Neural progenitor cell (in vitro differentiated cells): ENCODE data around the gene SF3A1. TPM values are rescaled to one million over a fixed set of nuclear protein-coding genes. Genes with fewer than 3 reads are reported as not detected.

Experiments used
- DNase-seq: peaks from one replicate; pipeline ENCODE4 v3.0.0-alpha.2; 2016; ENCODE audit warnings: low spot score
- H2AFZ ChIP-seq: fragments of 200-600 bp; sonication (generic); replicated peaks from 2 replicates; pipeline ENCODE4 v1.6.1; 2016; ENCODE audit warnings: antibody characterized with exemption
- H3F3A ChIP-seq: fragments of 200-600 bp; sonication (generic); 2 replicates; pipeline ENCODE4 v1.6.1; 2016; ENCODE audit warnings: antibody characterized with exemption, low read depth
- H3K27ac ChIP-seq: fragments of 200-600 bp; sonication (generic); 2 replicates; pipeline ENCODE4 v1.5.1; 2016; ENCODE audit warnings: mild to moderate bottlenecking
- H3K27me3 ChIP-seq: fragments of 200-600 bp; sonication (generic); 2 replicates; pipeline ENCODE4 v1.6.1; 2016; ENCODE audit warnings: mild to moderate bottlenecking, moderate library complexity
- H3K36me3 ChIP-seq: fragments of 200-600 bp; sonication (generic); 2 replicates; pipeline ENCODE4 v1.5.1; 2016
- H3K4me1 ChIP-seq: fragments of 200-600 bp; sonication (generic); 2 replicates; pipeline ENCODE4 v1.6.1; 2016; ENCODE audit warnings: mixed run types
- H3K4me2 ChIP-seq: fragments of 200-600 bp; sonication (generic); 2 replicates; pipeline ENCODE4 v1.6.1; 2016
- H3K4me3 ChIP-seq: fragments of 200-600 bp; sonication (generic); 2 replicates; pipeline ENCODE4 v1.5.1; 2016
- H3K79me2 ChIP-seq: fragments of 200-600 bp; sonication (generic); 2 replicates; pipeline ENCODE4 v1.6.1; 2016; ENCODE audit warnings: low read depth
- H3K9ac ChIP-seq: fragments of 200-600 bp; sonication (generic); 2 replicates; pipeline ENCODE4 v1.6.1; 2016
- H3K9me3 ChIP-seq: fragments of 200-600 bp; sonication (generic); 2 replicates; pipeline ENCODE4 v1.5.1; 2016; ENCODE audit warnings: low read depth
- H4K20me1 ChIP-seq: fragments of 200-600 bp; sonication (generic); 2 replicates; pipeline ENCODE4 v1.6.1; 2016; ENCODE audit warnings: low read depth
- H3K27ac Mint-ChIP-seq: 3 replicates; pipeline ENCODE4 v1.8.0; 2021; ENCODE audit warnings: mixed read lengths
- H3K27me3 Mint-ChIP-seq: 2 replicates; pipeline ENCODE4 v1.8.0; 2022; ENCODE audit warnings: low read depth, mild to moderate bottlenecking, inconsistent platforms, moderate library complexity, mixed read lengths; ENCODE audit not compliant: insufficient read depth
- H3K36me3 Mint-ChIP-seq: 3 replicates; pipeline ENCODE4 v1.8.0; 2021; ENCODE audit warnings: mixed read lengths
- H3K4me1 Mint-ChIP-seq: 3 replicates; pipeline ENCODE4 v1.8.0; 2021; ENCODE audit warnings: mixed read lengths
- H3K4me3 Mint-ChIP-seq: 3 replicates; pipeline ENCODE4 v1.8.0; 2021; ENCODE audit warnings: mild to moderate bottlenecking, moderate library complexity, mixed read lengths
- H3K9me3 Mint-ChIP-seq: 3 replicates; pipeline ENCODE4 v1.8.0; 2020; ENCODE audit warnings: mixed read lengths
- CTCF ChIP-seq: fragments of 200-600 bp; sonication (generic); IDR thresholded peaks from 2 replicates; pipeline ENCODE4 v1.5.1; 2017; ENCODE audit warnings: antibody characterized with exemption, mild to moderate bottlenecking
- EZH2 ChIP-seq: fragments of 200-600 bp; sonication (generic); IDR thresholded peaks from 2 replicates; pipeline ENCODE4 v1.6.1; 2017; ENCODE audit warnings: antibody characterized with exemption, mild to moderate bottlenecking, moderate library complexity
- EZH2phosphoT487 ChIP-seq: fragments of 200-600 bp; sonication (generic); IDR thresholded peaks from 2 replicates; pipeline ENCODE4 v1.6.1; 2017; ENCODE audit warnings: antibody characterized with exemption
- total RNA-seq: library from RNA; depleted of rRNA; stranded (reverse); fragments of >200 nt; gene quantifications from 2 replicates; pipeline ENCODE4 v1.2.3, GENCODE V29; 2015; ENCODE audit warnings: low replicate concordance

SF3A1 gene
- total RNA-seq, 1 donor from 2014 or later = 29.2 TPM

- no peak for DNase-seq
- Histone ChIP-seq H3K36me3 (no peaks in the 10 kb centered on the region), H3K9ac (no peak overlapping the region), H3K4me2 (no peak overlapping the region), H3K4me1 (peaks cover 7% of the 10 kb centered on the region), H3K4me3 (no peak overlapping the region), H3F3A (peaks cover 19% of the 10 kb centered on the region), H3K27me3 (no peaks in the 10 kb centered on the region), H4K20me1 (no peaks in the 10 kb centered on the region), H3K9me3 (no peaks in the 10 kb centered on the region), H3K27ac (no peak overlapping the region), H3K79me2 (no peaks in the 10 kb centered on the region), H2AFZ (no peak overlapping the region)
- no peak overlapping the region for H3K4me3 Mint-ChIP-seq
- peaks cover 4% of the 10 kb centered on the region for H3K27me3 Mint-ChIP-seq
- peaks cover 5% of the 10 kb centered on the region for H3K4me1 Mint-ChIP-seq
- no peaks in the 10 kb centered on the region for H3K36me3 Mint-ChIP-seq
- no peak for TF ChIP-seq EZH2
- no peak for TF ChIP-seq EZH2phosphoT487
- no peak for TF ChIP-seq CTCF
- H3K9me3 Mint-ChIP-seq = no peaks in the 10 kb centered on the region
- H3K27ac Mint-ChIP-seq = no peak overlapping the region
These were observed 72.5 kb downstream of the SF3A1 start for GRCh38 chr22:30284172-30284571.

DNA sequence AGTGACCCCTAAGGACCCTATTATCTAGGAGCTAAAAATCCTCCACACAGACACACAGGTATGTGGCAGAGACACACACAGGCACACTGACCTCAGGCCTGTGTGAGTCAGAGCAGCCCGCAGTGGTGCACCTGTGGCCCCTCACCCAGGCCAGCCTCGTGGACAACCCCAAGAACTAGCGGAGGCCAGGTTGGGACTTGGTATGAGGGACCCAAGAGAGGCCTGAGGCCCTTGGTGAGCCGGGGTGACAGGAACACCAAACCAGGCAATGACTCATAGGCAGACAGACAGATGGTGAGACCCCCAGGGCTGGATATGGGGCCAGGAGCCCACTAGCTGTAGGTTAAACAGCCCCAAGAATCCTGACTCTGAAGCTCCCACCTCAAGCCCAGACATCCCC lies 73.4 kb downstream of the SF3A1 start:
- Mint-ChIP-seq H3K27ac (no peak overlapping the region), H3K36me3 (no peaks in the 10 kb centered on the region), H3K27me3 (peaks cover 2% of the 10 kb centered on the region), H3K4me1 (peaks cover 7% of the 10 kb centered on the region), H3K4me3 (no peak overlapping the region), H3K9me3 (no peaks in the 10 kb centered on the region)
- Histone ChIP-seq H3K27ac (no peak overlapping the region), H3K36me3 (no peaks in the 10 kb centered on the region), H3K79me2 (no peaks in the 10 kb centered on the region), H3K9me3 (no peaks in the 10 kb centered on the region), H2AFZ (no peak overlapping the region), H3K27me3 (no peaks in the 10 kb centered on the region), H4K20me1 (no peaks in the 10 kb centered on the region), H3F3A (peaks cover 10% of the 10 kb centered on the region), H3K4me3 (no peak overlapping the region), H3K9ac (no peak overlapping the region), H3K4me2 (no peak overlapping the region), H3K4me1 (peaks cover 3% of the 10 kb centered on the region)
- TF ChIP-seq EZH2 = no peak
- TF ChIP-seq EZH2phosphoT487 = no peak
- TF ChIP-seq CTCF = no peak
- DNase-seq = no peak

DNA sequence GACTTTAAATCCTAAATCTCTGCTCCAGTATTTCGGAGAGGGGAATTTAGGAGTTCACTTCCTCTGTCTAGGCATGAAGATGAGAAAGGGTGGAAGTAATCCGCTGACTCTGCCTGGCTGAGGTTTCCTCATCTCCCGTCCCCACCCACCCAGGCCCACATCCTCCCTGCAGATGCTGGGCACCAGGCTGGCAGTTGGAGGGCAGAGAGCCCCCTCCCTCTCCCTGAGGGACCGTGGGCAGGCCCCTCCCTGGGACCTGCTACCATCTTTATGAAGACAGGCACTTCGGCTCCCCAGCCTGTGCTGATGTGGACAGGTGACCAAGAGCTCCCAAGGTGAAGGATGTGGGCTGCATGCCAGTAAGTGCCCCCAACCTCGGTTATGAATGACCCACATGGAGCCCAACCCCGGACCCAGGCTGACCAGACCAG lies 74.1 kb downstream of the SF3A1 start:
- H3K79me2 ChIP-seq = no peaks in the 10 kb centered on the region
- TF ChIP-seq CTCF (no peak), EZH2 (no peak), EZH2phosphoT487 (no peak)
- no peaks in the 10 kb centered on the region for H3K27me3 Mint-ChIP-seq
- peaks cover 3% of the 10 kb centered on the region for H3F3A ChIP-seq
- H3K27ac ChIP-seq = no peak overlapping the region
- peaks cover 11% of the 10 kb centered on the region for H3K4me1 Mint-ChIP-seq
- peaks cover 5% of the 10 kb centered on the region for H3K4me1 ChIP-seq
- H3K4me2 ChIP-seq = no peak overlapping the region
- no peaks in the 10 kb centered on the region for H3K9me3 ChIP-seq
- H3K9ac ChIP-seq = no peak overlapping the region
- no peak overlapping the region for H2AFZ ChIP-seq
- no peaks in the 10 kb centered on the region for H3K27me3 ChIP-seq
- no peaks in the 10 kb centered on the region for H3K36me3 ChIP-seq
- no peaks in the 10 kb centered on the region for H3K9me3 Mint-ChIP-seq
- no peak for DNase-seq
- H3K4me3 Mint-ChIP-seq = no peak overlapping the region
- no peak overlapping the region for H3K27ac Mint-ChIP-seq
- no peaks in the 10 kb centered on the region for H4K20me1 ChIP-seq
- no peak overlapping the region for H3K4me3 ChIP-seq
- H3K36me3 Mint-ChIP-seq = no peaks in the 10 kb centered on the region

Other genes starting within 250 kb of the SF3A1 start
- 0.21 and 0.50 TPM in 2 replicates for gene LIF, start 110.1 kb downstream of the SF3A1 start, total RNA-seq
- gene OSM, start 90.0 kb downstream of the SF3A1 start, total RNA-seq = not detected in 2 replicates
- gene CASTOR1, start 67.4 kb downstream of the SF3A1 start, total RNA-seq = 6.2 and 23.1 TPM in 2 replicates
- gene TBC1D10A, start 30.0 kb downstream of the SF3A1 start, total RNA-seq = 6.2 and 10.2 TPM in 2 replicates
- gene CCDC157, start 113 bp upstream of the SF3A1 start, total RNA-seq = 3.7 and 11.1 TPM in 2 replicates
- 11.9 and 38.5 TPM in 2 replicates for gene RNF215, start 30.5 kb upstream of the SF3A1 start, total RNA-seq
- gene SEC14L2, start 40.1 kb upstream of the SF3A1 start, total RNA-seq = 4.9 and 5.7 TPM in 2 replicates
- gene MTFP1, start 68.9 kb upstream of the SF3A1 start, total RNA-seq = 29.9 and 67.9 TPM in 2 replicates
- not detected in 2 replicates for gene SEC14L3, start 115.1 kb upstream of the SF3A1 start, total RNA-seq
- 0.31 TPM in 1 of 2 replicates, not detected in the other for gene SEC14L4, start 148.8 kb upstream of the SF3A1 start, total RNA-seq
- 2.4 and 2.7 TPM in 2 replicates for gene SEC14L6, start 189.8 kb upstream of the SF3A1 start, total RNA-seq
- 4.3 and 10.1 TPM in 2 replicates for gene GAL3ST1, start 217.8 kb upstream of the SF3A1 start, total RNA-seq
- gene PES1, start 235.0 kb upstream of the SF3A1 start, total RNA-seq = 30.2 and 54.4 TPM in 2 replicates